Neuronal stem cell (in vitro differentiated cells): ENCODE measurements around the gene NAV2.

ENCODE experiments used
- DNase-seq: peaks from one replicate; pipeline ENCODE4 v3.0.0-alpha.2; 2013; ENCODE audit warnings: low spot score
- H2AFZ ChIP-seq: one replicate; pipeline ENCODE4 v1.6.1; 2013; ENCODE audit warnings: mild to moderate bottlenecking, low read length, inconsistent platforms
- H2AK5ac ChIP-seq: 2 replicates; pipeline ENCODE4 v1.6.1; 2013; ENCODE audit warnings: low read depth, mild to moderate bottlenecking, inconsistent platforms, low read length, moderate library complexity, mixed read lengths
- H2BK120ac ChIP-seq: 2 replicates; pipeline ENCODE4 v1.6.1; 2013; ENCODE audit warnings: low read depth, mild to moderate bottlenecking, inconsistent platforms, low read length, moderate library complexity, mixed read lengths
- H2BK12ac ChIP-seq: one replicate; pipeline ENCODE4 v1.6.1; 2013; ENCODE audit warnings: low read length, inconsistent platforms
- H2BK15ac ChIP-seq: 2 replicates; pipeline ENCODE4 v1.6.1; 2013; ENCODE audit warnings: mild to moderate bottlenecking, low read length, inconsistent platforms, mixed read lengths
- H2BK5ac ChIP-seq: one replicate; pipeline ENCODE4 v1.6.1; 2013; ENCODE audit warnings: inconsistent platforms, mild to moderate bottlenecking, low read length, moderate library complexity
- H3K14ac ChIP-seq: one replicate; pipeline ENCODE4 v1.6.1; 2013; ENCODE audit warnings: low read length, inconsistent platforms
- H3K18ac ChIP-seq: 2 replicates; pipeline ENCODE4 v1.6.1; 2013; ENCODE audit warnings: low read length, inconsistent platforms
- H3K23ac ChIP-seq: 2 replicates; pipeline ENCODE4 v1.6.1; 2013; ENCODE audit warnings: low read depth, mild to moderate bottlenecking, mixed read lengths, low read length, inconsistent platforms; ENCODE audit not compliant: poor library complexity
- H3K27ac ChIP-seq: replicated peaks from 3 replicates; pipeline ENCODE4 v1.5.1; 2013; ENCODE audit warnings: low read length, inconsistent platforms
- H3K27me3 ChIP-seq, 3 experiments: 2 replicates each; pipeline ENCODE4 v1.6.1; 2013; ENCODE audit warnings: low read length in 3 of 3, mild to moderate bottlenecking in 2 of 3, inconsistent platforms in 1 of 3, low read depth in 1 of 3, mixed read lengths in 1 of 3, moderate library complexity in 1 of 3; ENCODE audit not compliant: control insufficient read depth in 3 of 3, insufficient read depth in 3 of 3
- H3K36me3 ChIP-seq, 2 donors: replicated peaks in 1 of 2; 2 replicates each; pipeline ENCODE4 v1.6.1; 2013; ENCODE audit warnings: low read length in 2 of 2; ENCODE audit not compliant: control insufficient read depth in 2 of 2, insufficient read depth in 2 of 2
- H3K4ac ChIP-seq: 2 replicates; pipeline ENCODE4 v1.6.1; 2013; ENCODE audit warnings: inconsistent platforms, mild to moderate bottlenecking, low read length, moderate library complexity
- H3K4me1 ChIP-seq, 2 donors: 1 replicate in 1 of 2; 2 replicates in 1 of 2; pipeline ENCODE4 v1.6.1; 2013; ENCODE audit warnings: low read length in 2 of 2, low read depth in 1 of 2; ENCODE audit not compliant: control insufficient read depth in 2 of 2, insufficient read depth in 1 of 2
- H3K4me2 ChIP-seq: one replicate; pipeline ENCODE4 v1.6.1; 2013; ENCODE audit warnings: mild to moderate bottlenecking, low read length, inconsistent platforms; ENCODE audit not compliant: insufficient read depth, poor library complexity, severe bottlenecking
- H3K4me3 ChIP-seq, 2 donors: 2 replicates each; pipeline ENCODE4 v1.5.1; 2013; ENCODE audit warnings: low read length in 2 of 2, mild to moderate bottlenecking in 2 of 2, inconsistent platforms in 1 of 2, moderate library complexity in 1 of 2
- H3K79me1 ChIP-seq: one replicate; pipeline ENCODE4 v1.6.1; 2013; ENCODE audit warnings: low read depth, mild to moderate bottlenecking, inconsistent platforms, low read length, moderate library complexity
- H3K9ac ChIP-seq: one replicate; pipeline ENCODE4 v1.6.1; 2013; ENCODE audit warnings: mild to moderate bottlenecking, low read depth, low read length, inconsistent platforms; ENCODE audit not compliant: poor library complexity
- H3K9me3 ChIP-seq, 2 donors: replicated peaks in 1 of 2; 2 replicates each; pipeline versions ENCODE3 to v1.6.1; 2013; ENCODE audit warnings: low read length in 2 of 2, mild to moderate bottlenecking in 2 of 2, inconsistent platforms in 1 of 2, low read depth in 1 of 2, mixed read lengths in 1 of 2, moderate library complexity in 1 of 2; ENCODE audit not compliant: control insufficient read depth in 2 of 2, insufficient read depth in 1 of 2
- H4K8ac ChIP-seq: one replicate; pipeline ENCODE4 v1.6.1; 2013; ENCODE audit warnings: low read depth, mild to moderate bottlenecking, inconsistent platforms, low read length, moderate library complexity
- H4K91ac ChIP-seq: one replicate; pipeline ENCODE4 v1.6.1; 2013; ENCODE audit warnings: low read length, low read depth, mild to moderate bottlenecking, inconsistent platforms; ENCODE audit not compliant: poor library complexity
- WGBS, 2 donors: extraction: QIAGEN DNeasy Blood & Tissue Kit; methylation state at CpG; one replicate each; pipeline ENCODE4 v1.1.7; 2013; ENCODE audit warnings: missing lambda C conversion rate in 2 of 2, mixed read lengths in 1 of 2; ENCODE audit not compliant: insufficient read length in 2 of 2, insufficient replicate concordance in 1 of 2; ENCODE audit errors: extremely low coverage in 2 of 2; 5-methylcytosine and 5-hydroxymethylcytosine counted together

NAV2 gene

GRCh38 chr11:19977941-19978340 is 265.3 kb downstream of the NAV2 start:
- no peak overlapping the region for H3K18ac ChIP-seq
- no peak overlapping the region for H2BK12ac ChIP-seq
- H2BK15ac ChIP-seq = no peak overlapping the region
- no peak overlapping the region for H2AFZ ChIP-seq
- H3K27ac ChIP-seq = no peak overlapping the region
- no peaks in the 10 kb centered on the region for H3K79me1 ChIP-seq
- DNase-seq = no peak
- H3K9ac ChIP-seq = no peak overlapping the region
- H3K36me3 ChIP-seq = no peaks in the 10 kb centered on the region
- no peak overlapping the region for H2BK120ac ChIP-seq
- H2AK5ac ChIP-seq = no peak overlapping the region
- H3K14ac ChIP-seq = no peak overlapping the region
- peaks cover 4 to 8% of the 10 kb centered on the region in 2 donors for H3K4me1 ChIP-seq
- WGBS, 2 donors = no CpG with 5 or more reads among the region's 9 CpGs
- no peak overlapping the region for H3K4ac ChIP-seq
- H3K27me3 ChIP-seq = no peaks in the 10 kb centered on the region
- no peak overlapping the region for H4K8ac ChIP-seq
- no peak overlapping the region for H3K23ac ChIP-seq
- H3K4me3 ChIP-seq = no peak overlapping the region
- no peak overlapping the region for H3K4me2 ChIP-seq
- H3K9me3 ChIP-seq = no peaks in the 10 kb centered on the region
- no peak overlapping the region for H4K91ac ChIP-seq
- no peak overlapping the region for H2BK5ac ChIP-seq

- Histone ChIP-seq H4K8ac (no peak overlapping the region), H3K9ac (no peak overlapping the region), H3K9me3 (no peaks in the 10 kb centered on the region), H2AFZ (no peak overlapping the region), H3K36me3 (no peaks in the 10 kb centered on the region), H3K23ac (no peak overlapping the region), H3K27me3 (no peaks in the 10 kb centered on the region), H2BK120ac (no peak overlapping the region), H3K4ac (no peak overlapping the region), H2BK12ac (no peak overlapping the region), H2AK5ac (no peak overlapping the region), H2BK15ac (no peak overlapping the region), H3K18ac (no peak overlapping the region), H4K91ac (no peak overlapping the region), H3K4me2 (no peak overlapping the region), H3K4me1 (peaks cover 4 to 8% of the 10 kb centered on the region in 2 donors), H3K4me3 (no peak overlapping the region), H3K27ac (no peak overlapping the region), H2BK5ac (no peak overlapping the region), H3K79me1 (no peaks in the 10 kb centered on the region), H3K14ac (no peak overlapping the region)
- WGBS, 2 donors = no CpG with 5 or more reads among the region's 8 CpGs
- no peak for DNase-seq
Observed at GRCh38 chr11:19978668-19979518, 266.3 kb downstream of the NAV2 start.

- Histone ChIP-seq H3K4me2 (no peak overlapping the region), H3K27ac (no peak overlapping the region), H2BK15ac (no peak overlapping the region), H4K8ac (no peak overlapping the region), H3K9me3 (no peaks in the 10 kb centered on the region), H2AFZ (no peak overlapping the region), H3K9ac (no peak overlapping the region), H2BK5ac (no peak overlapping the region), H3K14ac (no peak overlapping the region), H3K4me3 (no peak overlapping the region), H3K4ac (no peak overlapping the region), H2BK120ac (no peak overlapping the region), H2BK12ac (no peak overlapping the region), H3K27me3 (no peaks in the 10 kb centered on the region), H3K36me3 (no peaks in the 10 kb centered on the region), H4K91ac (no peak overlapping the region), H3K4me1 (peaks cover 6% of the 10 kb centered on the region in 2 donors), H3K23ac (no peak overlapping the region), H3K18ac (no peak overlapping the region), H2AK5ac (no peak overlapping the region), H3K79me1 (no peaks in the 10 kb centered on the region)
- WGBS, 2 donors = no CpG with 5 or more reads among the region's 5 CpGs
- no peak for DNase-seq
Observed at GRCh38 chr11:19979519-19979845, 266.8 kb downstream of the NAV2 start.

- no peaks in the 10 kb centered on the region for H3K79me1 ChIP-seq
- no peak overlapping the region for H2BK5ac ChIP-seq
- no peak overlapping the region for H2BK12ac ChIP-seq
- no peak overlapping the region for H2BK120ac ChIP-seq
- H3K9me3 ChIP-seq = no peaks in the 10 kb centered on the region
- H3K4me2 ChIP-seq = no peak overlapping the region
- DNase-seq = no peak
- H4K91ac ChIP-seq = no peak overlapping the region
- H3K27me3 ChIP-seq = no peaks in the 10 kb centered on the region
- H3K18ac ChIP-seq = no peak overlapping the region
- no peak overlapping the region for H3K9ac ChIP-seq
- no CpG with 5 or more reads among the region's 1 CpG for WGBS, 2 donors
- H4K8ac ChIP-seq = no peak overlapping the region
- no peak overlapping the region for H3K4ac ChIP-seq
- no peak overlapping the region for H2AK5ac ChIP-seq
- H3K36me3 ChIP-seq = no peaks in the 10 kb centered on the region
- H2BK15ac ChIP-seq = no peak overlapping the region
- no peak overlapping the region for H3K4me3 ChIP-seq
- no peak overlapping the region for H2AFZ ChIP-seq
- H3K23ac ChIP-seq = no peak overlapping the region
- no peak overlapping the region for H3K27ac ChIP-seq
- peaks cover 0 to 6% of the 10 kb centered on the region in 2 donors for H3K4me1 ChIP-seq
- H3K14ac ChIP-seq = no peak overlapping the region
Observed at GRCh38 chr11:19980388-19980787, 267.8 kb downstream of the NAV2 start.
